Measurements from ENCODE around the gene ANKRD60. TPM values are rescaled to one million over a fixed set of nuclear protein-coding genes. Genes with fewer than 3 reads are reported as not detected.

The ANKRD60 gene
- total and polyA plus RNA-seq, 2 experiments from 2014 or later: not detected

- no peaks in the 10 kb centered on the region for H4K20me1 ChIP-seq (ENCODE audit: insufficient read depth, poor library complexity, severe bottlenecking)
- H3K9me3 ChIP-seq (ENCODE audit: low read depth): no peaks in the 10 kb centered on the region
- H3K4me3 ChIP-seq: no peak overlapping the region
- H3K36me3 ChIP-seq (replicated peaks; ENCODE audit: insufficient read depth, low read depth): no peaks in the 10 kb centered on the region
- no peaks in the 10 kb centered on the region for H3K27me3 ChIP-seq
- no peak overlapping the region for H3K27ac ChIP-seq
- no peaks in the 10 kb centered on the region for H3K4me1 ChIP-seq (ENCODE audit: insufficient read depth)
- TF ChIP-seq EZH2phosphoT487 (IDR thresholded peaks at IDR 0.05; ENCODE audit: low read depth, severe bottlenecking, unreplicated experiment) (no peak), EZH2 (IDR thresholded peaks at IDR 0.05; ENCODE audit: borderline replicate concordance) (no peak), CTCF (IDR thresholded peaks at IDR 0.05; ENCODE audit: poor library complexity) (no peak)
- 89% methylated on average over 17 of the region's 17 CpGs for WGBS (ENCODE audit: low lambda C conversion rate, missing lambda C conversion rate)
- H2AFZ ChIP-seq: no peak overlapping the region
- no peak for DNase-seq (ENCODE audit: low spot score)
- no peaks in the 10 kb centered on the region for H3K79me2 ChIP-seq
- no peaks in the 10 kb centered on the region for H3K9me2 ChIP-seq (replicated peaks; ENCODE audit: insufficient read depth)
- no peak overlapping the region for H3K4me2 ChIP-seq
Measured at GRCh38 chr20:58212636-58213035, 15.8 kb downstream of the ANKRD60 start.

GRCh38 chr20:58210398-58210747, 18.1 kb downstream of the ANKRD60 start:
- no peak overlapping the region for H2AFZ ChIP-seq
- H3K4me2 ChIP-seq: no peak overlapping the region
- no peaks in the 10 kb centered on the region for H4K20me1 ChIP-seq (ENCODE audit: insufficient read depth, poor library complexity, severe bottlenecking)

GRCh38 chr20:58209652-58210397, 18.6 kb downstream of the ANKRD60 start:
- no peaks in the 10 kb centered on the region for H3K79me2 ChIP-seq
- 13% methylated on average over 41 of the region's 46 CpGs for WGBS (ENCODE audit: low lambda C conversion rate, missing lambda C conversion rate)

More at GRCh38 chr20:58210398-58210747, 18.1 kb downstream of the ANKRD60 start:
- H3K27ac ChIP-seq: no peak overlapping the region
- no peaks in the 10 kb centered on the region for H3K27me3 ChIP-seq
- no peaks in the 10 kb centered on the region for H3K36me3 ChIP-seq (replicated peaks; ENCODE audit: insufficient read depth, low read depth)
- H3K9me3 ChIP-seq (ENCODE audit: low read depth): no peaks in the 10 kb centered on the region
- no peaks in the 10 kb centered on the region for H3K4me1 ChIP-seq (ENCODE audit: insufficient read depth)
- TF ChIP-seq CTCF (IDR thresholded peaks at IDR 0.05; ENCODE audit: poor library complexity) (no peak), EZH2phosphoT487 (IDR thresholded peaks at IDR 0.05; ENCODE audit: low read depth, severe bottlenecking, unreplicated experiment) (no peak), EZH2 (IDR thresholded peaks at IDR 0.05; ENCODE audit: borderline replicate concordance) (no peak)
- 89% methylated on average over 7 of the region's 7 CpGs for WGBS (ENCODE audit: low lambda C conversion rate, missing lambda C conversion rate)
- no peaks in the 10 kb centered on the region for H3K9me2 ChIP-seq (replicated peaks; ENCODE audit: insufficient read depth)
- no peaks in the 10 kb centered on the region for H3K79me2 ChIP-seq
- H3K4me3 ChIP-seq: no peak overlapping the region
- DNase-seq (ENCODE audit: low spot score): no peak

More at GRCh38 chr20:58209652-58210397, 18.6 kb downstream of the ANKRD60 start:
- DNase-seq (ENCODE audit: low spot score): peak; percentile 91
- TF ChIP-seq CTCF (IDR thresholded peaks at IDR 0.05; ENCODE audit: poor library complexity): peak; percentile 100
- TF ChIP-seq EZH2phosphoT487 (IDR thresholded peaks at IDR 0.05; ENCODE audit: low read depth, severe bottlenecking, unreplicated experiment): no peak
- no peak for TF ChIP-seq EZH2 (IDR thresholded peaks at IDR 0.05; ENCODE audit: borderline replicate concordance)
- no peaks in the 10 kb centered on the region for H3K9me3 ChIP-seq (ENCODE audit: low read depth)
- no peaks in the 10 kb centered on the region for H3K27me3 ChIP-seq
- no peaks in the 10 kb centered on the region for H3K4me1 ChIP-seq (ENCODE audit: insufficient read depth)
- no peak overlapping the region for H3K27ac ChIP-seq
- no peak overlapping the region for H3K4me3 ChIP-seq
- H2AFZ ChIP-seq: peak overlapping the region; percentile 47
- H4K20me1 ChIP-seq (ENCODE audit: insufficient read depth, poor library complexity, severe bottlenecking): no peaks in the 10 kb centered on the region
- peak overlapping the region; percentile 58 for H3K4me2 ChIP-seq
- no peaks in the 10 kb centered on the region for H3K36me3 ChIP-seq (replicated peaks; ENCODE audit: insufficient read depth, low read depth)
- no peaks in the 10 kb centered on the region for H3K9me2 ChIP-seq (replicated peaks; ENCODE audit: insufficient read depth)
